Type B pancreatic cell (in vitro differentiated cells): Measurements from ENCODE around the gene ARRDC2. TPM values are rescaled to one million over a fixed set of nuclear protein-coding genes. Genes with fewer than 3 reads are reported as not detected.

Experiments
- DNase-seq: peaks from one replicate; pipeline ENCODE4 v3.0.0; 2021; ENCODE audit warnings: mixed read lengths; ENCODE audit not compliant: unreplicated experiment; ENCODE audit errors: extremely low spot score
- H3K27ac Mint-ChIP-seq: 2 replicates; pipeline ENCODE4 v1.8.0; 2021; ENCODE audit warnings: mild to moderate bottlenecking, mixed read lengths
- H3K27me3 Mint-ChIP-seq: 2 replicates; pipeline ENCODE4 v1.8.0; 2021; ENCODE audit warnings: mixed read lengths
- H3K36me3 Mint-ChIP-seq: 2 replicates; pipeline ENCODE4 v1.8.0; 2021; ENCODE audit warnings: mixed read lengths
- H3K4me1 Mint-ChIP-seq: one replicate; pipeline ENCODE4 v1.8.0; 2021; ENCODE audit warnings: mixed read lengths; ENCODE audit not compliant: unreplicated experiment
- H3K4me3 Mint-ChIP-seq: 2 replicates; pipeline ENCODE4 v1.8.0; 2021; ENCODE audit warnings: mild to moderate bottlenecking, mixed read lengths
- H3K9me3 Mint-ChIP-seq: 2 replicates; pipeline ENCODE4 v1.8.0; 2021; ENCODE audit warnings: mixed read lengths
- long read RNA-seq: library from polyadenylated mRNA; unstranded; transcript quantifications from one replicate; pipeline ENCODE4 v2.0.0, GENCODE V29; 2020
- total RNA-seq: library from RNA; stranded (reverse); gene quantifications from 2 replicates; pipeline ENCODE4 v1.2.1, GENCODE V29; 2021; ENCODE audit warnings: low replicate concordance
- TF ChIP-seq, protein P1 (sequence below): fragments of 200-600 bp; sonication (generic); conservative IDR thresholded peaks from 2 replicates; pipeline ENCODE4 v1.5.0; 2021; ENCODE audit warnings: antibody characterized with exemption, mild to moderate bottlenecking

The ARRDC2 gene
- total RNA-seq: 2.8 and 6.3 TPM in 2 replicates
- long read RNA-seq, partial matches to known transcripts: 1 of 2 reads
- long read RNA-seq, other reads (novel, unspliced or antisense): 1 of 2 reads

GRCh38 chr19:18007917-18008673, at the start of gene ARRDC2:
Gene ARRDC2, plus strand, starts transcription at chr19:18008170. Its CDS starts 141 bp downstream, at chr19:18008311.
- peak; percentile 88 for DNase-seq
- Mint-ChIP-seq H3K4me1 (peaks cover 10% of the 10 kb centered on the region), H3K9me3 (no peaks in the 10 kb centered on the region), H3K4me3 (peak within 1 kb of the TSS; percentile 91), H3K27ac (peak within 1 kb of the TSS; percentile 89), H3K27me3 (peaks cover 4% of the 10 kb centered on the region), H3K36me3 (no peaks in the 10 kb centered on the region)
- TF ChIP-seq, protein P1, sequence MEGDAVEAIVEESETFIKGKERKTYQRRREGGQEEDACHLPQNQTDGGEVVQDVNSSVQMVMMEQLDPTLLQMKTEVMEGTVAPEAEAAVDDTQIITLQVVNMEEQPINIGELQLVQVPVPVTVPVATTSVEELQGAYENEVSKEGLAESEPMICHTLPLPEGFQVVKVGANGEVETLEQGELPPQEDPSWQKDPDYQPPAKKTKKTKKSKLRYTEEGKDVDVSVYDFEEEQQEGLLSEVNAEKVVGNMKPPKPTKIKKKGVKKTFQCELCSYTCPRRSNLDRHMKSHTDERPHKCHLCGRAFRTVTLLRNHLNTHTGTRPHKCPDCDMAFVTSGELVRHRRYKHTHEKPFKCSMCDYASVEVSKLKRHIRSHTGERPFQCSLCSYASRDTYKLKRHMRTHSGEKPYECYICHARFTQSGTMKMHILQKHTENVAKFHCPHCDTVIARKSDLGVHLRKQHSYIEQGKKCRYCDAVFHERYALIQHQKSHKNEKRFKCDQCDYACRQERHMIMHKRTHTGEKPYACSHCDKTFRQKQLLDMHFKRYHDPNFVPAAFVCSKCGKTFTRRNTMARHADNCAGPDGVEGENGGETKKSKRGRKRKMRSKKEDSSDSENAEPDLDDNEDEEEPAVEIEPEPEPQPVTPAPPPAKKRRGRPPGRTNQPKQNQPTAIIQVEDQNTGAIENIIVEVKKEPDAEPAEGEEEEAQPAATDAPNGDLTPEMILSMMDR: no peak

- no peak overlapping the region for H3K27ac Mint-ChIP-seq
- peaks cover 21% of the 10 kb centered on the region for H3K27me3 Mint-ChIP-seq
- H3K36me3 Mint-ChIP-seq: no peaks in the 10 kb centered on the region
- no peak for DNase-seq
- no peaks in the 10 kb centered on the region for H3K4me1 Mint-ChIP-seq
- H3K9me3 Mint-ChIP-seq: no peaks in the 10 kb centered on the region
- TF ChIP-seq, protein P1: no peak
- H3K4me3 Mint-ChIP-seq: no peak overlapping the region
Measured at GRCh38 chr19:17963936-17964691, 43.9 kb upstream of the ARRDC2 start.

DNA sequence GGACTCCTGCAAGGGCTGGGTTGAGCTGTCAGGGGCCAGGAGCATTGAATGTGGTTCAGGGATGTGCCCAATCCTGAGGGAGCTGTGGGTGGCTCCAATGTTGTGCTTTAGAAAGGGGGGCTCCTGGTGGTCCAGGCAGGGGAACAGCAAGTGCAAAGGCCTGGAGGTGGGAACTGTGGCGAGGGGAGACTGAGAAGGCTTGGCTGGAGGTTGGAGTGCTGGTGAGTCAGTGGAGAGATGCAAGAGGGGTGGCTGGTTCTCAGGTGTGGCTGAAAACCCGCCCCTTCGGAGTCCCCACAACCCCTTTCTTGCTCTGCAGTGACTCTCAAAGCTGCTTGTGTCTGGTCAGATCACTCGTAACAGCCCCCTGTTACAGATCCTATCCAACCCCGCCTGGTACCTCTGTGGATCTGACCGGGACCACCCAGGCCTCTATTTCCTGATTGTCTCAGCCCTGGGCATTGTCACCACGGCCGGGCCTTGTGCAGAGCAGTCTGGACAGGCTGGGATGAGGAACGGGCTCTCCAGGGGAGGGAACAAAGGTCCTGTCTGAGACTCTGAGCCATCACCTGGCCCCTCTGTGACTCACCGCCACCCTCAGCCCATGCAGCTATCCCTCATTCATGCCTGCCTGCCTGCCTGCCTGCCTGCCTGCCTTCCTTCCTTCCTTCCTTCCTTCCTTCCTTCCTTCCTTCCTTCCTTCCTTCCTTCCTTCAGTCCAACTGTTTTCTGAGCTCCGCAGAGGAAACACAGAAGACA, 42.4 kb upstream of the ARRDC2 start:
- peak overlapping the region; percentile 88 for H3K4me3 Mint-ChIP-seq

GRCh38 chr19:17966129-17966483, 41.9 kb upstream of the ARRDC2 start:
- TF ChIP-seq, protein P1: no peak
- no peak for DNase-seq
- Mint-ChIP-seq H3K27me3 (peaks cover 21% of the 10 kb centered on the region), H3K9me3 (no peaks in the 10 kb centered on the region), H3K27ac (peak overlapping the region; percentile 53), H3K4me1 (no peaks in the 10 kb centered on the region), H3K4me3 (peak overlapping the region; percentile 88), H3K36me3 (no peaks in the 10 kb centered on the region)

More for the DNA sequence above, 42.4 kb upstream of the ARRDC2 start:
- Mint-ChIP-seq H3K9me3 (no peaks in the 10 kb centered on the region), H3K27ac (peak overlapping the region; percentile 53), H3K27me3 (peaks cover 21% of the 10 kb centered on the region), H3K36me3 (no peaks in the 10 kb centered on the region), H3K4me1 (no peaks in the 10 kb centered on the region)
- no peak for DNase-seq
- TF ChIP-seq, protein P1: no peak

DNA sequence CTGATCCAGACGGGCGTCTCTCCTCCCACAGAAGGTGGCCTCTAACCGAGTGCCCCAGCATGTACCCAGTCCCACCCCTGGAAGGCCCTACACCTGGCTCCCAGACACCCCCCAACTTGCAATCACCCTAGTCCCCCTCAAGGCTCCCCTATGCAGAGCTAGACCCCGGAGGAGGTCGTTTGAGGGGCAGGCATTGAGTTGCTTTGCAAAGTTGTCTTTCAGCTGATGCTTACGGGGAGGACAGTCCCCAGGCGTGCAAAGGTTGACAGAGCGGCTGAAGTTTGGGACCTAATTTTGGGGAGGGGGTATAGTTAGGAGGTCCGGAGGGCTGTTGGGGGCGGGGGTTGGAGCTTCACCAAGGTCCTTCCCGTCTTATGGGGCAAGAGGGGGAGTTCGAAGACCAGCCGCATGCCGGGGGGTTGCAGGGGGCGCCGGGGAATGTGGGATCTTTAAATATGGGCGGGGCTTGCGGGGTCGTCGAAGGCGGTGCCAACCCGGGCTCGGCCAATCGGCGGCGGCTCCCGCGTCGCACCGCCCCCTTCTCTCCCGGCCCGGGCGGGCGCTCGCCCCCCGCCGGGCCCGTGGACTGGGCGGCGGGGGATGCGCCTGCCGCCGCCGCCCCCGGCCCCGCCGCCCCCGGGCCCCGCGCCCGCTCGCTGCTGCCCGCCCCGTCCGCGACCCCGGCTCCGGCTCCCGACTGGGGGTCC, 41.3 kb upstream of the ARRDC2 start, which contains the start of gene KCNN1:
TSS of gene KCNN1 (plus strand) at position 558 of the 707 bp plus-strand sequence. CDS start 6,782 bp downstream, outside the sequence.
- peak within 1 kb of the TSS; percentile 89 for H3K4me3 Mint-ChIP-seq
- TF ChIP-seq, protein P1: no peak
- peak within 1 kb of the TSS; percentile 69 for H3K27ac Mint-ChIP-seq
- H3K36me3 Mint-ChIP-seq: no peaks in the 10 kb centered on the region
- H3K9me3 Mint-ChIP-seq: no peaks in the 10 kb centered on the region
- peaks cover 21% of the 10 kb centered on the region for H3K27me3 Mint-ChIP-seq
- no peak for DNase-seq
- H3K4me1 Mint-ChIP-seq: no peaks in the 10 kb centered on the region
